GM19328 (cell line): Measurements from ENCODE around the gene MIR17HG.

Experiments
- ATAC-seq: cut with Tn5 transposase; IDR thresholded peaks from one replicate; pipeline ENCODE4 v1.9.1; 2021; ENCODE audit warnings: mild to moderate bottlenecking, moderate library complexity; ENCODE audit not compliant: unreplicated experiment

Gene MIR17HG

DNA sequence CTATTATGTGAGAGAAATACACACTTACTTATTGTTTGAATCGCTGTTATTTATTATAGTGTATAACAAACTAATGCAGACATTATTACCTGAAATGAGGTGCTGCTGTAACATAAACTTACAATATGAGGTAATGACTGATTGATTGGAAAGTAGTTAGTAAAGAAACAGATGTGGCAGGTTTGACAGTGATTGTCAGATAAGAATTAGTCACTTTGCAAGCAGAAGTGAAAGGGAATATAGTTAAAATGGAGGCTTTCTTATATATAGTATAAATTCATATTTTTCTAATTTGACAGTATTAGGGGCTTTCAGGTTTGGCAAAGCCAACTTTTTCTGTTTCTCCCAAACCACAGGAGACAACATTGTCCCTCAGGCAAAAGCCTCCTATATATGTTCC lies 20.6 kb downstream of the MIR17HG start:
- ATAC-seq = no peak

DNA sequence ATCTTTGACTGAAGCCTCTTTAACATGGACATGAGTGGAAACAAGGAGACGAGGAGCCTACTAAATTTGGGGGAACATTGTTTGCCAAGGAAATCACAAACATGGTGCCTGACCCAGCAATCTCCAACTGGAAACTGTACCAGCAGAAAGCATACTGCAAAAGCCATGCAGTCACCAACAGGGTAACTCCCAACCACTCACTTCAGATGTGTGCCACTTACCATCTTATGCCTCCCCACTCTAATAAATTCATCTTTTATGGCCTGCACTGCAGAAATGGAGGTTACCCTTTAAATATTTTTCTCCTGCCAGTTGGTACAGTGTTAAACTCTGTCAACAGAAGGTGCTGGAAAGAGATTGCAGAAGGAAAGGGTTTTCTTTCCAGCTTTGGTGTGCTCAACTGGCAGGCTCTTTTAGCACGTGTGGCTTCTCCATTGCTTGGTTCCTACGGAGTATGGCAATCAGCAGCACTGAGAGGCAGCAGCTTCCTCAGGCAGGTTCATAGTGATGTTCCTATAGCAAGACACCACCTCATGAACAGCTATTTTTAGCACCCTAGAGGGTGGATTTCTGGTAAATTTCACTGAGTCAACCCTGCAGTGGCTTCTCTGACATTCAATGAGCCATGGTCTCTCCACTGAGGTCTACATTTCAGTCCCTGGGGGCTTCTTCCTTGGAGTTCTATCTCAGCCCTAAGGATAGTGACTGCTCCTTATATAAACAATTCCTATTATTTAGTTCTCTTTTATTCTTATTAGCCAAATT lies 21.4 kb downstream of the MIR17HG start:
- ATAC-seq = no peak

DNA sequence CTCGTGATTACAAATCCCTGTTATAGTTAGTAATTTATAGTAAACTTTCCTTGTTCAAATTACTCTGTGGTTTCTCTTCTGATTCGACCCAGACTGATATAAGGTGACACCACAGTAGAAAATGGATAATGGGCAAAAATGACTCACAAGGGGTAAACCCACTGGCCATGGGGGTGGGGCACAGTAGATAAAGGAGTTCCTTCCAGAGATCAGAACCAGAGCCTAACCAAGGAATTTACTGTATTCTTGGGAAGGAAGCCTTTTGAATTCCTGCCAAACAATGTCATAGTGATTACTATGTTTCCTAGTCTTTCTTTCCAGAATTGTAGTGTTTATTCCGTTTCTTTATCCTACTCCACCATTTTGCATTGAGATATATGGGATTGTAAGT lies 21.9 kb downstream of the MIR17HG start:
- ATAC-seq = no peak

DNA sequence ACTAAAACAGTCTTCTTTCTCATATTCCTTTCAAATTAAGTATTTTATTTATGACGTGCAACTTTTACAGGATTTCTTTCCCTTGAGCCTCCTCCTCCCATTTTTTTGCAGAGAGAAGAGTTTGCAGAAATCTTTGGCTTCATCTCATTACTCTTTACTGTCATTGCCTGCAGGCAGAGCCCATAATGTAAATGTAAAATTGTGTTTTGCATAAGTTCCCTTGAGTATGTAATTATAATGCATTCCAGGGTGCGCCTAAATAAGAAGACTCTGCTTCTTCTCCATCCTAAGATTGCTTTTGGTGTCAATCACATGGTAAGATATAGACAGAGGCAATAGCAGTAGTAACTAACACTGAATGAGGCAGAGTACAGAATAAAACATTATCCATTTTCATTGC lies 23.0 kb downstream of the MIR17HG start:
- ATAC-seq = no peak

DNA sequence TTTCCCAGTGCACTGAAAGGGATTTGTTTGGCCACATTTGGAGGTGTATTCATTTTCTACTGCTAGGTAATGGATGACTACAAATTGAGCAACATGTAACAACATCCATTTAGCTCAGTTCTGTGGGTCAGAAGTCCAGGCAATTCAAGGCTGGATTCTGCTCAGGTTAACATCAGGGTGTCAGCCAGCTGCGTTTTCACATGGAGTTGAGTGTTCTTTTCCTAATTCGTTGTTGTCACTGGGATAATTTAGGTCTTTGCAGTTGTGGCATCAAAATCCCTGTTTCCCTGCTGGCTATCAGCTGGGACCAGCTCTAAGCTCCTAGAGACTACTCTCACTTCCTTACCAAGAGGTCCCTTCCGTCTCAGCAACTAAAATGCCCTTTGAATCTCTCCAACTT lies 25.4 kb downstream of the MIR17HG start:
- ATAC-seq = no peak

DNA sequence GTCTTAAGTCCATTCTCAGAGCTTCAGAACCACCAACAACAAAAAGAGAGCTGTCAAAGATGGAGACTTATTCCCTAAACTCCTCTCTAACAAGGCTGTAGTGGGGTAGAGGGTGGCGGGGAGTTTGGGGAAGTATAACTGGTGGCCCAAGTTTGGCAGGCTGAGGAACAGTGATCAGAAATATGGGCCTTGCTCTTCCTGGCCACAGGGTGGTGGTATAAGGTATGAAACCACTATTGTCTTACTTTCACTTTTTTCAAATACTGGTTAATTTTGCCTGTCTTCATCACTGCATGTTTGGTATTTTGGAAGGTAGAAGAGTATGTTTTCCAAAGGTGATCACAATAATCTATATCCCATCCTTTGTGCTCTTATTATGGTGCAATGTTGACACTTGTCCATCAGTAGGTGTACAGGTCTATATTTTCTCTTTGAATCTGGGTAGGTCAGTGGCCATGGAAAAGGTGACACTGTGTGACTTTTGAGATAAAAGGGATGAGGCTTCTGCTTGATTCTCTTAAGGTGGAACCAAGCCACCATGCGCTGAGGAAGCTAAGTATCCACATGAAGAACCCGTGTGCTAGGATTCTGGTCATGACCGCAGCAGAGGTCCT lies 27.7 kb downstream of the MIR17HG start:
- ATAC-seq = peak; percentile 97

DNA sequence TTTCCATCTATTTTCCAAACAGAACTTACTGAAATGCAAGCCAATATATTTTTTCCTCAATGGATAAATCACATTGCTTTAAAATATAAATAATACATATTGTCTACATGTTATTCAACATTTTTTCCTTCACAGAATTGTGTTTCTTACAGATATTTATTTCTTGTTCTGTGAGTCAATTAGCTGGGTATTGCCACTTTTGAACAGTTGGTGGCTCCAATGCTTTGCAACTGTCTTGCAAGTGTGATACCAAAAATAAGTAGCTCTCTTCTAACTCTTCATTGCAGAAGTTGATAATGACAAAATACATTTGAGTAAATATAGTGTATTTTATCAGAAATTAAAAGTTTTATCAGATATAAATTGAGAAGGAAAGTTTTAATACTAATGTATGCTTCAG lies 33.9 kb downstream of the MIR17HG start:
- ATAC-seq = no peak

DNA sequence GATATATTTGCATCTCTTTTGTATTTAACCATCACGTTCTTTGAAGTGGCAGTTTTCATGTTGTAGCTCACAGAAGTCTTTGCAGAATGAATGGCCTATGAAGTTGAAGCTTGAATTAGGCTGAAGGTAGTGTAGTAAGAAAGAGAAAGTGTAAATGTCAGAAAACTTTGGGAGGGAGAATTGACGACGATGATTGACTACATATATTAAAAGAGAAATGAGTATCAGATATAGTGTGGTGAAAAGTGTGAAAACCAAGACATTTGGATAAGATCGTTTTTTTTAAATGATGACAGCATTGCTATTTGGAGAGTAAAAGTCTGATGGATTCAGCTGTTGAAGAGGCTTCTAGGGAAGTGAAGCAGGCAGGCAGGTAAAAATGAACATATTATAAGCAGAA lies 36.3 kb downstream of the MIR17HG start:
- no peak for ATAC-seq

DNA sequence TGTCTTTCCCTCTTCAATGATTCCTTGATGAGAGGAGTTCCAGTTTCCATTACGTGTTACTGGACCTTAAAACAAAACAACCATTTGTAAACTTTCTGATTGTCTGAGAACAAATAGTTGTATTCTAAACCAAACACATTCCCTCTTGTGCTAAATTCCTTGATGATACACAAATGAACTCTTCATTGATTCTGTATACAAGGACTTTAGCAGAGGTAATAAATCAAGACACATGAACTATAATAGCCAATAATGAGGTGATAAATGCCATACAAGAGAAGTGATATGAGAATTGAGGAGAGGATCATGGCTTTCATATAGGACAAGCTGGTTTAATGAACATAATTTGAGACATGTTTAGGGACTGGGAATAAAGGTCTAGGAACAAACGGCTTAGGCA lies 37.4 kb downstream of the MIR17HG start:
- no peak for ATAC-seq

DNA sequence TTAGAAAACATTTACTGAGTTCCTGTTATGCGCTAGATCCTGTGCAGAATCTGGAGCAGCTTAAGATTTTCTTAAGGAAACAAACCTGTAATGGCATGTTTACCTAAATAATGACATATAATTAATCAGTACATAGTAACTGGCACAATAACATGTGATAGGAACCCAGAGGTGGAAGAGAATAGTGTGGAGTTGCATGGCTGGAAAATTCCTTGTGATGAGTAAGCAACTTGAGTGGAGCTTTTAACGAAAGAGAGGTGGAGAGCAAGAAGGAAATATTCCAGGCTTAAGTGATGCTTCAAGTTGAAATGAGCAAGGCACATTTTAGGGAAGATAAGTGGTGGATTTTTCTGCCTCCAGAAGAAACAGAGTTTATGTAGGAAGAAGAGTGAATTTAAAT lies 41.7 kb downstream of the MIR17HG start:
- no peak for ATAC-seq

DNA sequence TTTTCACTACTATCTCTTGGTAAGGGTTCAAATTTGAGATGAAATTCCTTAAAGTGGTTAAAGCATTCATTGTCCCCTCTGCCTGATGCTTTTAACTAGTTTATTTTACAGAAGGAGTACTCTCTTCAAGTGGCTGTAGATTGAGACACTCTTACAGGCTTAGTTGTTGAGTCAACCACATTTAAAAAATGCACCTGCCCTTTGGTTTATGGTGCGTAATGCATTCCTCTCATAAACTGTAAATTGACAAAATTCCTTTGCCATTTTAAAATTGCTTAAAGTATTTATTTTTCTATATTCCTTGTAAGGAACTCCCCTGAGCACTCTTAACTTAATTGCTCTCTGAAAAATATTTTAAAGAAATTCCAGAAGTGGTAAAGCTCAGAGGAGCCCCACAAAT lies 50.1 kb downstream of the MIR17HG start:
- no peak for ATAC-seq

DNA sequence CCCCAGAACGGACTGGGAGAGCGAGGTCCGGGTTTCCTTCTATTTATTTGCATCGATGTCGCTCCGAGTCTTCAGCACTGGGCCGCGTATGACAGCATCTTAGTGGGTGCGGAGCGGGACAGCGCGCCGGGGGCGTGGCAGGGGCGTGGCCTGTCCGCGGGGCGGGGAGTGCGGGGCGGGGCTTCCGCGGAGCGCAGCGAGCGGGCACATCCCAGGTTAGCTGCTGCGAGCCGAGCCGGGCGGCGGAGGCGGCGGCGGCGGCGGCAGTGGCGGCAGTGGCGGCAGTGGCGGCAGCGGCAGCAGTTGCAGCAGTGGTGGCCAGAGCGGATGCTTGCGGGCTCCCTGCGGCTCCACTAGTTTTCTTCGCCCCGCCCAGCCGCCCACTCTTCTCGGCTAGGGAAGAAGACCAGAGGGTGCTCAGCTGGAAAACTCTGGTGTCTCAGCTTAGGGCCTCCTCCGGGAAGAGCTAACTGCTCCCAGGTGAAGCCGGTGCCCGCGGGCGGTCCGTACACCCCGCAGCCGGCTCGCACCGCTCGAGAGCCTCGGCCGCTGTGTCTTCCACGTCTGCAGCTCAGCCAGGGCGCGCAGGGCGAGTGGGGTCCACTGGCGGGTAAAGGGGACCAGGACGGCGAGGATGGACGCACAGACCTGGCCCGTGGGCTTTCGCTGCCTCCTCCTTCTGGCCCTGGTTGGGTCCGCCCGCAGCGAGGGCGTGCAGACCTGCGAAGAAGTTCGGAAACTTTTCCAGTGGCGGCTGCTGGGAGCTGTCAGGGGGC lies 51.1 kb downstream of the MIR17HG start, which contains the start of gene GPC5:
Gene GPC5, plus strand, starts transcription at position 209 of the 776 bp plus-strand sequence.
- peak; percentile 98 for ATAC-seq

DNA sequence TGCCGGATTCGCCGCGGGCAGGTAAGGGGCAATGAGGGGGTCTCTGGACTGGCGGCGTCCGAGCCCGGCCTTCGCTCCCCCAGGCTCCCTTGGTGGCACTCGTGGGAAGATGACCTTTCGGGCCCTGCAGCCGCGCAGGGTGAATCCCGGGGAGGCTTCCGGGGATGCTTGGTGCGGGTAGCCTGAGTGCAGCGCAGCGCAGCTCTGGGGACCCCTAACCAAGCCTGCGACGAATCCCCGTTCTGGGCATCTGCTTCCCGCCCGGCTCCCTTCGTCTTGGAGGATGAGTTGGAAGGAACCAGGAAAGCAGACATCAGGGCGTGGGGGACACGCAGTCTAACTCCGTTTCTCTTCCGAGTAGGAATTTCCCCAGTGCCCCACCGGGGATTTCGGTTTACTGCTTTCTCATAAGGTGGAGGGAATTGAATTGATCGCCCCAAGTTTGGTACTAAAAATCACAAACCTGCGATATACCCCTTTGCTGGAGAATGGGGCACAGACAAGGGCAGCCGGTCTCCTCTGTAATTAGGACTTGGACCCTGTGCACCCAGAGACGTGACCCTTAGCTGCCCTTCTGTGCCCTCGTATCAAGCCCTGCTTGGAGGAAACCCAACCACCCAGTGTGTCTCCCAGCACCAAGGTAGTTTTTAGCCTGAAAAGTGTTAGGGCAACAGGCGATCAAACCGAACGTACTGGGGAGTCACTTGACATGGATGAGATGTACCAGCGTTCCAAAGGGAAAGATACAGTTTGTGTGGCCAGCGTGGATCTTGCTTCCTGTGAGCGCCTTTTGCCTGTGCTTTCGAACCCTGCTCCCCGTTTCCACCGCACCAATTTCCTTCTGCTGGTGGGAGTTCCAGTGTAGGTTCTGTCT lies 51.9 kb downstream of the MIR17HG start:
- ATAC-seq = no peak

DNA sequence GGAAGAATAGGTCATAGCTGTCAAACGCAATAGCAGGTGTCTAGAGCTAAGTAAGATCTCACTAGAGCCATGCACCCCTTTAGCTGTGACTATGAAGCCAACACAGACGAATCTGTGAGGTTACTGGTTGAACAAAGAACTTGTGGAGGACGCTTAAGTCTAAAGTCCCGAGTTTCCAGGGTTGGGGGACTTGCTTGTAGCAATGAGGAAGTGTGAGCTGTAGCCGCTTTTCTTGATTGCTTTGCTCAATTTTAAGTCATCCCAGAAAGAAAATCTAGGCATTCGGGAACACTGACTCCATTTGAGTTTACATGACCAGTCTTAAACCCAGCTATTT lies 52.5 kb downstream of the MIR17HG start:
- ATAC-seq = no peak

DNA sequence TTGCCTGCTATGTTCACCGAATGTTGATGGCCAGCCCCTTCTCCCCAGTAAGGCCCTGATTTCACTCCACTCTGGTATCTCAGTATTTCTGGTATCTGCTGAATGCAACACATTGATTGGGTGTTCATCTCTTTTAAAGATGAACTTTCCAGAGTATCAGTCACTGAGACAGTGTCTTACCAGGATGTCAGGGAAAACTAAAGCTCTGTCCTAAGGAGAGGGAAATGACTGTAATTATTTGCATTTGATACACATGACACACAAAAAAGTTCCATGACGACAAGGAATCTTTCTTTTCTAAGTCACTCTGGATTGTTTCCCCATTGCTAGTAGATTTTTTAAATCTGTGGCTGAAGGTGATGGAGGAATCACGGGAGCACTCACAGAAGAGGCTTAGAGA lies 53.2 kb downstream of the MIR17HG start:
- no peak for ATAC-seq

DNA sequence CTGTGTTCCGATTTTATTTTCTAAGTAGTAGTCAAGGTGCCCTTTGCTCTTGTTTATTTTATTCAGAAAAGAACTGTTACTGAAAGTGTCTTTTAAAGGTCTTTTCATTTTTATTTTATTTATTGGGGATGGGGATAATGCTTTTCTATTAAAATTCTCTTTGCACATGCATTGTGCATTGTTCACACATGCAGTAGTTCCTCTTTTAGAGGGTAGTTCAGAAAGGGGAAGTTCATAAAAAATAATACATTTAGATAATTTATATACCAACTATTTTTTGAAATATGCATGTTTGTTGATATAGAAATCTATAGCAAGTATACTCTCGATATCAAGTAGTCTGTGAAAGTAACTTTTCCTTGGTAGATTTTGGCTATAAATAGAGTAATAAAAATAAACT lies 54.4 kb downstream of the MIR17HG start:
- no peak for ATAC-seq
